Regular cardiac myocyte (primary cell): ENCODE results near the gene CCL24. TPM values are rescaled to one million over a fixed set of nuclear protein-coding genes. Genes with fewer than 3 reads are reported as not detected.

ENCODE experiments used
- total RNA-seq: library from RNA; depleted of rRNA; stranded (reverse); fragments of >200 nt; gene quantifications from 2 replicates; pipeline ENCODE4 v1.2.3, GENCODE V29; 2014

Gene CCL24, protein sequence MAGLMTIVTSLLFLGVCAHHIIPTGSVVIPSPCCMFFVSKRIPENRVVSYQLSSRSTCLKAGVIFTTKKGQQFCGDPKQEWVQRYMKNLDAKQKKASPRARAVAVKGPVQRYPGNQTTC
- not detected in 2 replicates for total RNA-seq

DNA sequence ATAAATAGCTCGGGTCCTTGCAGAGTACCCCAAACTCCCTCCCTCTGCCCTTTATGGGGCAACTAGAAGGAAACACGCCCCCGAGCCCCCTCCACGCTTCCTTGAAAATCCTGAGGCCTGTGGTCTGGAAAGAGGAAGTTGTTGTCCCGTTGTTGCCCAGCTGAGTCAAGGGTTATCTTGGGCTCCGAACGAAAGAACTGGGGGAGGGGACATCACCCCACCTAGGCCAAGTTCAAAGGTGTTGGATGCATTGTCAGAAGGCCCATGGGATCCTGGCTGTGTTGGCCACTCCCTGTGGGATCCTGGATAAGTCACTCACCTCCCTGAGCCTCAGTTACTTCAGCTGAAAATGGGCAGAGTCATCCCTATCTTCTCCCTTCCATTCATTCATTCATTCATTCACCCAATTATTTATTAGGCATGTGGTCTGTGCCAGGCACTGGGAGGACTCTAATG, at the start of gene CCL24:
CCL24 (minus strand) TSS at position 26 of the 456 bp plus-strand sequence. CDS start 91 bp downstream, outside the sequence.

DNA sequence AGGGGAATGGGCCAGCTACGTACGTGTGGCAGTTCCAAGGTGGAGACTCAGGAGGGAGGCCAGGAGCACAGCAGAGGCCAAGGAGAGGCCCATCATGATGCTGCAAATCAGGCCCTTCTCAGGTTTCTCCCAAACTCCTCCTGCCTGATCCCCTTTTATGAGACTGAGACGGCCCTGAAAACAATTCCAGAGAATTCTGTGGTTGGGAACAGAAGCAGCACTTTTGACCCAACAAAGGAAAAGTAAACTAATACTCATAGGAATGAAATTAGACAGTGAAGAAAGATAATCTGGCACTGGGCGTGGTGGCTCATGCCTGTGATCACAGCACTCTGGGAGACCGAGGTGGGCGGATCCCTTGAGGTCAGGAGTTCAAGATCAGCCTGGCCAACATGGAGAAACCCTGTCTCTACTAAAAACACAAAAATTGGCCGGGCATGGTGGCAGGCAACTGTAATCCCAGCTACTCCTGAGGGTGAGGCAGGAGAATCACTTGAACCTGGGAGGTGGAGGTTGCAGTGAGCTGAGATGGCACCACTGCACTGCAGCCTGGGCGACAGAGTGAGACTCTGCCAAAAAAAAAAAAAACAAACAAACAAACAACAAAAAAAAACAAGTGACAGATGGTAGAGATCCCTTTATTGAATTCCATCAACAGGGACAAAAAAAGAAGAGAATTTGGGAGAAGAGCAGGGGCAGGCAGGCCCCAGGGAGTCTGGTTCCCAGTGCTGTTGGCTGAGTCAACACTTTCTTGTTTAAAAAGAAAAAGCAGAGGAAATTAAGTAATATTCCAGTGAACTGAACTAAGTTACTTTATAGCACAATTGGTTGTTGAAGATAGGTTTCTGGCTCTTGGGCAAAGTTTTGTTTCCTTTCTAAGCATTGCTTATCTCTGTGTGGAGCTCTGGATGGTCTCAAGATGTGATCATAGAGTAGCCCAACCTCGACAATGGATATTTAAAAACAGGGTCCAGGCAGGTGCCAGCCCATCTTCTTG, 41.2 kb downstream of the CCL24 start, which contains the start of gene CCL26:
CCL26 (minus strand) TSS at position 131 of the 997 bp plus-strand sequence; CDS start at position 96, 35 bp downstream.

Other genes with a start within 250 kb of the CCL24 start
- gene HIP1, start 74.9 kb downstream of the CCL24 start, total RNA-seq = 9.6 and 10.7 TPM in 2 replicates
- 2.9 and 12.1 TPM in 2 replicates for gene CCL26, start 41.6 kb downstream of the CCL24 start, total RNA-seq
- 11.5 and 20.9 TPM in 2 replicates for gene RHBDD2, start 65.2 kb upstream of the CCL24 start, total RNA-seq
- gene POR, start 101.3 kb upstream of the CCL24 start, total RNA-seq = 77.8 and 82.2 TPM in 2 replicates
- gene TMEM120A, start 180.8 kb upstream of the CCL24 start, total RNA-seq = 16.1 and 18.9 TPM in 2 replicates
- gene STYXL1, start 234.2 kb upstream of the CCL24 start, total RNA-seq = 40.0 and 61.3 TPM in 2 replicates
- 24.5 and 43.9 TPM in 2 replicates for gene MDH2, start 234.3 kb upstream of the CCL24 start, total RNA-seq